Ovary (tissue), 3 donors: ENCODE results near the gene BMERB1.

Experiments used
- POLR2A ChIP-seq: fragments of 450-650 bp; IDR thresholded peaks from one replicate; pipeline ENCODE4 v1.6.1; 2017; ENCODE audit warnings: antibody characterized with exemption, mild to moderate bottlenecking, moderate library complexity
- TF ChIP-seq, protein P1 (sequence below), 3 donors: fragments of 450-650 bp in 2 of 3; fragments of 200-600 bp in 1 of 3; IDR thresholded peaks; one replicate each; pipeline versions ENCODE4 v1.5.1 to v1.8.0; 2016 to 2022; ENCODE audit warnings: antibody characterized with exemption in 3 of 3, mild to moderate bottlenecking in 1 of 3
- donor health status: DM: no; HTN: no; CAD: no.

DNA sequence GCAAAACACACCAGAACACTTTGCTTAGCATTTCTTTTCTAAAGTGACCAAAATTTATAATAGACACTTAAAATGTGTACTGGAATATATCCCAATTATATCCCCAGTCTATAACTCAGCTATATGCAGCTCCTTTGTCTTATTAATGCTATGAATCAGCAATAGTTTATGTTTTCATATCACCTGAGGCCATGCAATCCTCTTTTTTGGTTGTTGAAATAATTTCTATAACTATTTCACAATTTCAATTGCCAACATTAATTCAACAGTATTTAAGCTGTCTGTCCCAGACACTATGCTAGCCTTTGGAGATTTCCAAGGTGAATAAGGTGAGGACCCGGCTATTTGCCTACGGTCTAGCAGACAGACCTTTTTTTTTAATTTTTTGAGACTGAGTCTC lies 17.2 kb upstream of the BMERB1 start:
- TF ChIP-seq, protein P1, sequence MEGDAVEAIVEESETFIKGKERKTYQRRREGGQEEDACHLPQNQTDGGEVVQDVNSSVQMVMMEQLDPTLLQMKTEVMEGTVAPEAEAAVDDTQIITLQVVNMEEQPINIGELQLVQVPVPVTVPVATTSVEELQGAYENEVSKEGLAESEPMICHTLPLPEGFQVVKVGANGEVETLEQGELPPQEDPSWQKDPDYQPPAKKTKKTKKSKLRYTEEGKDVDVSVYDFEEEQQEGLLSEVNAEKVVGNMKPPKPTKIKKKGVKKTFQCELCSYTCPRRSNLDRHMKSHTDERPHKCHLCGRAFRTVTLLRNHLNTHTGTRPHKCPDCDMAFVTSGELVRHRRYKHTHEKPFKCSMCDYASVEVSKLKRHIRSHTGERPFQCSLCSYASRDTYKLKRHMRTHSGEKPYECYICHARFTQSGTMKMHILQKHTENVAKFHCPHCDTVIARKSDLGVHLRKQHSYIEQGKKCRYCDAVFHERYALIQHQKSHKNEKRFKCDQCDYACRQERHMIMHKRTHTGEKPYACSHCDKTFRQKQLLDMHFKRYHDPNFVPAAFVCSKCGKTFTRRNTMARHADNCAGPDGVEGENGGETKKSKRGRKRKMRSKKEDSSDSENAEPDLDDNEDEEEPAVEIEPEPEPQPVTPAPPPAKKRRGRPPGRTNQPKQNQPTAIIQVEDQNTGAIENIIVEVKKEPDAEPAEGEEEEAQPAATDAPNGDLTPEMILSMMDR (IDR thresholded peaks at IDR 0.05): no peak
- TF ChIP-seq POLR2A: no peak
